Prostate gland (tissue), 2 donors: ENCODE results near the gene DFFA.

Experiments
- POLR2A ChIP-seq: fragments of 450-650 bp; IDR thresholded peaks from one replicate; pipeline ENCODE4 v1.6.1; 2016; ENCODE audit warnings: antibody characterized with exemption, mild to moderate bottlenecking
- POLR2AphosphoS5 ChIP-seq: sonication (generic); formaldehyde crosslinking; IDR thresholded peaks from one replicate; pipeline ENCODE4 v1.6.1; 2017; ENCODE audit warnings: antibody characterized with exemption
- TF ChIP-seq, protein P1 (sequence below), 4 experiments: fragments of 200-600 bp in 2 of 4; fragments of 450-650 bp in 2 of 4; sonication (generic) in 2 of 4; IDR thresholded peaks; 1 replicate in 3 of 4; 2 replicates in 1 of 4; pipeline ENCODE4 v1.5.1; 2016 to 2019; ENCODE audit warnings: antibody characterized with exemption in 4 of 4, mild to moderate bottlenecking in 2 of 4, moderate library complexity in 2 of 4

DNA sequence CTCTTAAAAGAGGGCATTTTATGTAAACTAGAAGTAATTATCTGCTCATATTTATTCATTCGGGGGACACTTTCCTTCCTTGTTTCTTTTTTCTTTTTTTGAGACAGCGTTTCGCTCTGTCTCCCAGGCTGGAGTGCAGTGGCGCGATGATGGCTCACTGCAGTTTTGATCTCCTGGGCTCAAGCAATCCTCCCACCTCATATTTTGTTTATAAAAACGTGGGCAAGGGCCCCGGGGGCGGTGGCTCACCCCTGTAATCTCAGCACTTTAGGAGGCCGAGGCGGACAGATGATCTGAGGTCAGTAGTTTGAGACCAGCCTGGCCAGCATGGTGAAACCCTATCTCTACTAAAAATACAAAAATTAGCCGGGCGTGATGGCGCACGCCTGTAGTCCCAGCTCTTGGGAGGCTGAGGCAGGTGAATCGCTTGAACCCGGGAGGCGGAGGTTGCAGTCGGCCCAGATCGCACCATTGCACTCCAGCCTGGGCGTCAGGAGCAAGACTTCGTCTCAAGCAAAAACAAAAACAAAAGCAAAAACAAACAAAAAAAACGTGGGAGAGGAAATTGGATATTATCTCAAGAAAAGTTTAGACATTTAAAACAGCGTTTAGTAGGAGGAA lies 926 bp upstream of the DFFA start:
- TF ChIP-seq, protein P1, sequence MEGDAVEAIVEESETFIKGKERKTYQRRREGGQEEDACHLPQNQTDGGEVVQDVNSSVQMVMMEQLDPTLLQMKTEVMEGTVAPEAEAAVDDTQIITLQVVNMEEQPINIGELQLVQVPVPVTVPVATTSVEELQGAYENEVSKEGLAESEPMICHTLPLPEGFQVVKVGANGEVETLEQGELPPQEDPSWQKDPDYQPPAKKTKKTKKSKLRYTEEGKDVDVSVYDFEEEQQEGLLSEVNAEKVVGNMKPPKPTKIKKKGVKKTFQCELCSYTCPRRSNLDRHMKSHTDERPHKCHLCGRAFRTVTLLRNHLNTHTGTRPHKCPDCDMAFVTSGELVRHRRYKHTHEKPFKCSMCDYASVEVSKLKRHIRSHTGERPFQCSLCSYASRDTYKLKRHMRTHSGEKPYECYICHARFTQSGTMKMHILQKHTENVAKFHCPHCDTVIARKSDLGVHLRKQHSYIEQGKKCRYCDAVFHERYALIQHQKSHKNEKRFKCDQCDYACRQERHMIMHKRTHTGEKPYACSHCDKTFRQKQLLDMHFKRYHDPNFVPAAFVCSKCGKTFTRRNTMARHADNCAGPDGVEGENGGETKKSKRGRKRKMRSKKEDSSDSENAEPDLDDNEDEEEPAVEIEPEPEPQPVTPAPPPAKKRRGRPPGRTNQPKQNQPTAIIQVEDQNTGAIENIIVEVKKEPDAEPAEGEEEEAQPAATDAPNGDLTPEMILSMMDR (IDR thresholded peaks at IDR 0.05): no peak
- TF ChIP-seq POLR2AphosphoS5: no peak
- TF ChIP-seq POLR2A: no peak
